Gastroesophageal sphincter (tissue), 3 donors: ENCODE measurements around the gene PPP4R4.

ENCODE experiments used
- CTCF ChIP-seq, 4 experiments: fragments of 200-600 bp in 2 of 4; fragments of 450-650 bp in 2 of 4; sonication (generic) in 1 of 4; IDR thresholded peaks; one replicate each; pipeline ENCODE4 v1.5.1; 2017 to 2019; ENCODE audit warnings: antibody characterized with exemption in 4 of 4, mild to moderate bottlenecking in 2 of 4, moderate library complexity in 2 of 4
- EP300 ChIP-seq: sonication (generic); formaldehyde crosslinking; IDR thresholded peaks from one replicate; pipeline ENCODE4 v1.6.1; 2017; ENCODE audit warnings: antibody characterized with exemption, mild to moderate bottlenecking

- TF ChIP-seq CTCF (IDR thresholded peaks at IDR 0.05): no peak
- TF ChIP-seq EP300: no peak
Observed at GRCh38 chr14:94278731-94279130, 104.6 kb downstream of the PPP4R4 start.
